Activated CD4-positive, alpha-beta memory T cell treated with anti-CD3 and anti-CD28 coated beads, Interleukin-2, amount 10 ng/mL, durations not matched to agents 7 days and 5 days (primary cell): ENCODE data around the gene TSFM. TPM values are rescaled to one million over a fixed set of nuclear protein-coding genes. Genes with fewer than 3 reads are reported as not detected.

Experiments used
- CTCF ChIA-PET: fragments of 350-600 bp; sonication (Branson Sonifier 250); formaldehyde crosslinking; loops from one replicate; lab custom pipeline; 2021; ENCODE audit warnings: antibody characterized with exemption, inconsistent platforms; lab: Charles Lee
- POLR2A ChIA-PET: fragments of 350-600 bp; sonication (Branson Sonifier 250); formaldehyde crosslinking; loops from one replicate; lab custom pipeline; 2021; ENCODE audit warnings: antibody characterized with exemption; lab: Charles Lee
- DNase-seq: peaks from one replicate; pipeline ENCODE4 v3.0.0-alpha.2; 2020
- H3K27ac Mint-ChIP-seq: one replicate; pipeline ENCODE4 v1.8.0; 2021; ENCODE audit warnings: mild to moderate bottlenecking, mixed read lengths
- H3K27me3 Mint-ChIP-seq: one replicate; pipeline ENCODE4 v1.8.0; 2021; ENCODE audit warnings: mixed read lengths
- H3K36me3 Mint-ChIP-seq: one replicate; pipeline ENCODE4 v1.8.0; 2021; ENCODE audit warnings: low read depth, mixed read lengths
- H3K4me1 Mint-ChIP-seq: one replicate; pipeline ENCODE4 v1.8.0; 2021; ENCODE audit warnings: mixed read lengths
- H3K4me3 Mint-ChIP-seq: one replicate; pipeline ENCODE4 v1.8.0; 2021; ENCODE audit warnings: mild to moderate bottlenecking, mixed read lengths
- H3K9me3 Mint-ChIP-seq: one replicate; pipeline ENCODE4 v1.8.0; 2021; ENCODE audit warnings: mixed read lengths
- total RNA-seq, 2 experiments: library from RNA; stranded (reverse); gene quantifications; one replicate each; pipeline ENCODE4 v1.2.3, GENCODE V29; 2021

The TSFM gene
- total RNA-seq, 2 experiments from 2014 or later = 28.9 to 31.5 TPM

DNA sequence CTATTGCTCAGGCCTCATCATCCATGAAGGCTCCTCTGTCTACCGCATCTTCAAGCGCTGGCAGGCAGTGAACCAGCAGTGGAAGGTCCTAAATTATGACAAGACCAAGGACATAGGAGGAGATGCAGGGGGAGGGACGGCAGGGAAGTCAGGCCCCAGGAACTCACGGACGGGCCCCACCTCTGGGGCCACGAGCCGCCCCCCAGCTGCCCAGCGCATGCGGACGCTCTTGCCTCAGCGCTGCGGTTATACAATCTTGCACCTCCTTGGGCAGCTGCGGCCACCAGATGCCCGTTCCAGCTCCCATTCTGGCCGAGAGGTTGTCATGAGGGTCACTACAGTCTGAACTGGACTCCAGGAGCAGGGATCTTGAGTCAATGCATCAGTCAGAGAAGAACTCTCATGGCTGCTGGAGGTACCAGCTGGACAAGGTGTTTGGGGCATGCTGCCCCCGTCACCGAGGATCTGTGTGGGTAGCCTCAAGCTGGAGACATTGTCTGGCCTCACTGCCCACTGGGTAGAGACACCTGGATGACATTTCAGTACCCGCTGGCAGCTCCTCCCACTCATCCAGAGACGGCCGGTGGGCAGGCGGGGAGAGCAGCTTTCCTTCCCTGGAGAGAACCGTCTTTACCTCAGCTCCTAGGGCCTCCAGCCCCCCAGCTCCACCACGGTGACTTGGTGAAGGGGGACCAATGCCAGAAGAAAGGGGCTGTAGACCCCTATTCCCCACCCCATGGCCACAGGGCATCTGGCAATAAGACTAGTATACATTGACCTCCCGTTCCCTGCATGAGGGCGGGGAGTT, 23.8 kb upstream of the TSFM start:
- POLR2A ChIA-PET = interaction anchor here (0.7 to 2.2 kb wide), 6 partner anchors 10 to 279 kb away, joined by 3 to 7 read pairs (median 4); partner anchors contain the start of genes ARHGAP9, TSFM and TSPAN31
- H3K27ac Mint-ChIP-seq = no peak overlapping the region

GRCh38 chr12:57759360-57759980, 23.1 kb upstream of the TSFM start:
- no peaks in the 10 kb centered on the region for H3K9me3 Mint-ChIP-seq
- H3K4me1 Mint-ChIP-seq = peaks cover 34% of the 10 kb centered on the region
- ChIA-PET POLR2A (interaction anchor here (0.6 to 2.2 kb wide), 6 partner anchors 9 to 280 kb away, joined by 3 to 7 read pairs (median 4); partner anchors contain the start of genes ARHGAP9 and TSPAN31), CTCF (interaction anchor here (0.6 to 2.3 kb wide), 18 partner anchors 8 to 146 kb away, joined by 3 to 10 read pairs (median 6); partner anchors contain the start of genes CYP27B1, EEF1AKMT3, METTL1 and TSFM)
- peaks cover 17% of the 10 kb centered on the region for H3K36me3 Mint-ChIP-seq
- H3K27me3 Mint-ChIP-seq = peaks cover 2% of the 10 kb centered on the region
- no peak overlapping the region for H3K27ac Mint-ChIP-seq
- H3K4me3 Mint-ChIP-seq = no peak overlapping the region
- DNase-seq = peak; percentile 48

More for the DNA sequence above, 23.8 kb upstream of the TSFM start:
- no peak for DNase-seq
- peaks cover 17% of the 10 kb centered on the region for H3K36me3 Mint-ChIP-seq
- peaks cover 3% of the 10 kb centered on the region for H3K27me3 Mint-ChIP-seq
- H3K9me3 Mint-ChIP-seq = no peaks in the 10 kb centered on the region
- CTCF ChIA-PET = interaction anchor here (1.0 to 2.3 kb wide), 15 partner anchors 9 to 147 kb away, joined by 3 to 10 read pairs (median 7); partner anchors contain the start of genes CYP27B1, EEF1AKMT3, METTL1 and TSFM
- H3K4me3 Mint-ChIP-seq = no peak overlapping the region
- H3K4me1 Mint-ChIP-seq = peaks cover 36% of the 10 kb centered on the region

DNA sequence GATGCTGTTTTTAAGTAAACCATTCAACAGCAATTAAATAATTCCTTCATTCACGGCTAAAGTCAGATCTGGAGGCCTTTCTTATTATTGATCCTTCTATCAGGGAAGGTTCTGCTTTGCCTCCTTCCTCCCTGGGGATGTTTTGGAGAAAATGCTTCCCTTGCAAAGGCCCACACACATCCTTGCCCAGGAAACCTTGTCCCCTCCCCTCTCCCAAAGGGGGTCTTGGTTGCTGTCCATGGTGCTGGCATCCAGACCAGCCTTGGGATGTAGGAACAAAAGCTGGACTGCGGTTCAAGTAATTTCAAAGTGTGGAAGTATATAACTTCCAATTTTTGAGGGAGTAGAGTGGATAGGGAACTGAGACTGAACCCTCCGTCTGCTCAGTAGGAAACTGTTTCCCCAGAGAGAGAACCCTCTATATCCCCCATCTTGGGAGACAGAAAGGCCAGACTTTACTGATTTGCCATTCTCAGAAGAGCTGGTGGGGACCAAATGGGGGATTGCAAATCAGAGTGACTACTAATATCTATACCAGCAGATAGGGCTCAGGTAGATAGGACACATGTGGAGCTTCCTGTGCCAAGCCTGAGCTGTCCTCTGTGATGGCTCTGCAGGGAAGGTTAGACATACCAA, 22.1 kb upstream of the TSFM start:
- peaks cover 3% of the 10 kb centered on the region for H3K27me3 Mint-ChIP-seq
- no peaks in the 10 kb centered on the region for H3K9me3 Mint-ChIP-seq
- peaks cover 17% of the 10 kb centered on the region for H3K36me3 Mint-ChIP-seq
- CTCF ChIA-PET = interaction anchor here (0.5 to 2.3 kb wide), 7 partner anchors 16 to 138 kb away, joined by 3 to 8 read pairs (median 4); partner anchors contain the start of gene TSPAN31
- POLR2A ChIA-PET = interaction anchor here (2.0 to 2.2 kb wide), 2 partner anchors 8 to 23 kb away, joined by 5 to 7 read pairs; no protein-coding TSS in a partner anchor
- DNase-seq = no peak
- no peak overlapping the region for H3K27ac Mint-ChIP-seq
- peaks cover 40% of the 10 kb centered on the region for H3K4me1 Mint-ChIP-seq
- H3K4me3 Mint-ChIP-seq = no peak overlapping the region

DNA sequence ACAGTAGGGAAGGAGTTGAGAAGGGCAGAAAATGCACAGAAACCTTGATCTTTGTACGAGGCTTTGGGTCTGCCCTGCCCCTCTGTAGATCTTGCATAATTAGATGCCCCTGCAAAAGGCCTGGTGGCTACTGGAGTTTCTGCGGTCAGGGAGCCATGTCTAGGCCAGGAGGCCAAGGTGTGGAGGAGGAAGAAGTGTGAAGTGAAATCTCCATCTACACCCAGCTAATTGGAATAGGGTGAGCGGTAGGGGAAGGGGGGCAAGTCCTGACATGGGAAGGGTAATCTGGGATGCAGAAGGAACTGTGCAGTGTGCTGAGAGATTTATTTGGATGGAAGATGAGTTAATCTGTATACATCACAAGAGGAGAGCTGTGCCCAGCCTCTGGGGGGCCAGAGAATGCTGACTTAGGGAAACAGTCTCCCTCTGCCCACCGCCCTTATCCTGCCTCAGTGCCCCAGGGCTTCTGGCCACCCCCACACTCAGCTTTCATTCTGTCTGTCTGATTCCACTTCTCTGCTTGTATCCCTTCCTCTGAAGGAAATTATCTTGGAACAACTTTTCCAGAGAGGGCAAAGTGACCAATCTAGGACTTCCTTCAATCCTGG, 21.1 kb upstream of the TSFM start:
- H3K27me3 Mint-ChIP-seq = peaks cover 10% of the 10 kb centered on the region
- peaks cover 43% of the 10 kb centered on the region for H3K4me1 Mint-ChIP-seq
- no peaks in the 10 kb centered on the region for H3K9me3 Mint-ChIP-seq
- no peak overlapping the region for H3K27ac Mint-ChIP-seq
- CTCF ChIA-PET = interaction anchor here (1.4 kb wide), 1 partner anchor 138 kb away, joined by 4 read pairs; no protein-coding TSS in a partner anchor
- no peak overlapping the region for H3K4me3 Mint-ChIP-seq
- POLR2A ChIA-PET = interaction anchor here (1.1 to 2.2 kb wide), 2 partner anchors 22 to 141 kb away, joined by 3 to 7 read pairs; no protein-coding TSS in a partner anchor
- DNase-seq = no peak
- H3K36me3 Mint-ChIP-seq = peaks cover 17% of the 10 kb centered on the region

- H3K27me3 Mint-ChIP-seq = peaks cover 12% of the 10 kb centered on the region
- peaks cover 39% of the 10 kb centered on the region for H3K4me1 Mint-ChIP-seq
- POLR2A ChIA-PET = interaction anchor here (1.1 to 1.4 kb wide), 2 partner anchors 10 to 140 kb away, joined by 3 to 4 read pairs; partner anchors contain the start of genes EEF1AKMT3 and METTL1
- H3K9me3 Mint-ChIP-seq = no peaks in the 10 kb centered on the region
- H3K27ac Mint-ChIP-seq = no peak overlapping the region
- DNase-seq = no peak
- CTCF ChIA-PET = interaction anchor here (1.4 to 1.7 kb wide), 2 partner anchors 21 to 137 kb away, joined by 4 read pairs; no protein-coding TSS in a partner anchor
- peaks cover 12% of the 10 kb centered on the region for H3K36me3 Mint-ChIP-seq
- no peak overlapping the region for H3K4me3 Mint-ChIP-seq
Measured at GRCh38 chr12:57762463-57762862, 20.1 kb upstream of the TSFM start.

- DNase-seq = no peak
- Mint-ChIP-seq H3K36me3 (peaks cover 5% of the 10 kb centered on the region), H3K27me3 (peaks cover 12% of the 10 kb centered on the region), H3K4me3 (peak overlapping the region; percentile 85), H3K27ac (no peak overlapping the region), H3K4me1 (peaks cover 35% of the 10 kb centered on the region), H3K9me3 (no peaks in the 10 kb centered on the region)
- ChIA-PET CTCF (interaction anchor here (1.0 to 4.7 kb wide), 3 partner anchors 8 to 23 kb away, joined by 4 to 32 read pairs (median 12); partner anchors contain the start of gene TSFM), POLR2A (interaction anchor here (0.8 to 1.5 kb wide), 4 partner anchors 8 to 138 kb away, joined by 3 to 6 read pairs (median 4); partner anchors contain the start of gene MARCHF9)
Measured at GRCh38 chr12:57763881-57764661, 18.5 kb upstream of the TSFM start.

GRCh38 chr12:57764662-57765002, 18.0 kb upstream of the TSFM start:
- peaks cover under 1% of the 10 kb centered on the region for H3K36me3 Mint-ChIP-seq
- peak overlapping the region; percentile 85 for H3K4me3 Mint-ChIP-seq
- ChIA-PET CTCF (interaction anchor here (0.8 to 4.7 kb wide), 4 partner anchors 8 to 306 kb away, joined by 3 to 32 read pairs (median 8); partner anchors contain the start of gene TSFM), POLR2A (interaction anchor here (0.8 to 3.2 kb wide), 4 partner anchors 8 to 138 kb away, joined by 3 to 15 read pairs (median 5); partner anchors contain the start of genes MARCHF9 and TSFM)
- H3K4me1 Mint-ChIP-seq = peaks cover 31% of the 10 kb centered on the region
- DNase-seq = no peak
- no peaks in the 10 kb centered on the region for H3K9me3 Mint-ChIP-seq
- peaks cover 12% of the 10 kb centered on the region for H3K27me3 Mint-ChIP-seq
- H3K27ac Mint-ChIP-seq = peak overlapping the region; percentile 50

- peaks cover 34% of the 10 kb centered on the region for H3K4me1 Mint-ChIP-seq
- POLR2A ChIA-PET = interaction anchor here (0.8 to 3.2 kb wide), 5 partner anchors 9 to 137 kb away, joined by 3 to 15 read pairs (median 4); partner anchors contain the start of genes MARCHF9 and TSFM
- H3K4me3 Mint-ChIP-seq = peak overlapping the region; percentile 85
- H3K36me3 Mint-ChIP-seq = peaks cover 3% of the 10 kb centered on the region
- peaks cover 12% of the 10 kb centered on the region for H3K27me3 Mint-ChIP-seq
- CTCF ChIA-PET = interaction anchor here (0.8 to 4.7 kb wide), 7 partner anchors 9 to 306 kb away, joined by 3 to 34 read pairs (median 3); partner anchors contain the start of genes MARCHF9 and TSFM
- peak; percentile 67 for DNase-seq
- H3K27ac Mint-ChIP-seq = peak overlapping the region; percentile 50
- no peaks in the 10 kb centered on the region for H3K9me3 Mint-ChIP-seq
Measured at GRCh38 chr12:57765003-57765697, 17.4 kb upstream of the TSFM start.

DNA sequence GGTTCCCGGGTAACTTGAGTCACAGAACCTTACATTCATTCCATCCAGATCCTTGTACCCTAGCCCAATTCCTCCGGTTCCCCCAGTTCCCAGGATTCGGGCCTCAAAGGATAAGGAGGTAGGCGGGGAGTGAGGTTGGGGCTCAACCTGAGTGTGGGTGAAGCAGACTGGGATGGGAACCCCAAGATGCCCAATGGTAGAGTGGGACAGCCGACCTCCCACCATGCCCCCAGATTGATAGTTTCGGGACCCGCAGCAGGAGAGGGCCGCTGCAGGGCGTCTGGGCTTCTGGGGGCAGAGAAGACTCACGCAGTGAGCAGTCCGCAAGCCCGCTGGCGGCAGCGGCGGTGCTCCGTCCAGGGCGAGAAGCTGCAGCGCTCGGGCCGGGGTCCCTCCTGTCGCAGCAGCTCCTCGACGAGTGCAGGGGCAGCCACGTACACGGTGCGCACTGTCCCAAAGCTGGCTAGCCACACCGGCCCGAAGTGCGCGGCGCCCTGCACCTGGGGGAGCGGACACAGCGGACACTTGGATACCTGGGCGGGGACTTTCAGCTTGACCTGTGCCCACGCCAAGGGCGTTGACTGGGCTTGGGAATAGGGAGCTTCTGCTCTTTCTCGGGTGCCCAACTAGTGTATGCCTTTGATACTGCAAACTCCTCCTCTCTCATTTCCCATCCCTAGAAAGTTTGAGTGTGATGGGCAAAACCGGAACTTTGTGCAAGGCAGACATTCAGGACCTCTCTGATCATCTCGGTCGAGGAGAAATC, 16.7 kb upstream of the TSFM start:
- H3K27me3 Mint-ChIP-seq = peaks cover 12% of the 10 kb centered on the region
- peak overlapping the region; percentile 85 for H3K4me3 Mint-ChIP-seq
- H3K9me3 Mint-ChIP-seq = no peaks in the 10 kb centered on the region
- no peak for DNase-seq
- peaks cover 3% of the 10 kb centered on the region for H3K36me3 Mint-ChIP-seq
- CTCF ChIA-PET = interaction anchor here (0.8 to 4.7 kb wide), 8 partner anchors 9 to 307 kb away, joined by 3 to 34 read pairs (median 3); partner anchors contain the start of genes MARCHF9 and TSFM
- H3K27ac Mint-ChIP-seq = no peak overlapping the region
- POLR2A ChIA-PET = interaction anchor here (0.6 to 3.2 kb wide), 4 partner anchors 9 to 82 kb away, joined by 3 to 15 read pairs (median 4); partner anchors contain the start of genes CDK4 and TSFM
- peaks cover 37% of the 10 kb centered on the region for H3K4me1 Mint-ChIP-seq
